Measurements from ENCODE around the gene AKT3. TPM values are rescaled to one million over a fixed set of nuclear protein-coding genes. Genes with fewer than 3 reads are reported as not detected.

The AKT3 gene
- polyA plus RNA-seq, 1 donor (not counting 4 experiments of a cell fraction or from before 2014, with no cell fraction given), result 2.9 TPM

- FAIRE-seq, result no peak
- Histone ChIP-seq H3K9ac (ENCODE audit: control insufficient read depth, extremely low read depth, insufficient read depth, low read length) (no peak overlapping the region), H3K27ac (ENCODE audit: control insufficient read depth, insufficient read depth, low read length) (no peak overlapping the region), H3K9me3 (ENCODE audit: control insufficient read depth, low read depth, low read length) (peaks cover 8% of the 10 kb centered on the region), H2AFZ (ENCODE audit: control insufficient read depth, low read length) (no peak overlapping the region), H3K27me3 (ENCODE audit: control insufficient read depth, extremely low read depth, insufficient read depth, low read length) (no peaks in the 10 kb centered on the region), H3K9me1 (ENCODE audit: control insufficient read depth, extremely low read depth, insufficient read depth, low read length) (no peaks in the 10 kb centered on the region), H3K4me3 (ENCODE audit: control insufficient read depth in 2 of 3, extremely low read depth in 1 of 3, insufficient read depth in 2 of 3, low read depth in 1 of 3, low read length in 3 of 3) (no peak overlapping the region), H3K36me3 (ENCODE audit: control insufficient read depth in 2 of 2, extremely low read depth in 1 of 2, insufficient read depth in 2 of 2, low read length in 2 of 2) (no peaks in the 10 kb centered on the region), H3K4me1 (ENCODE audit: control insufficient read depth, extremely low read depth, insufficient read depth, low read length) (no peaks in the 10 kb centered on the region), H4K20me1 (ENCODE audit: control insufficient read depth, extremely low read depth, insufficient read depth, low read length) (no peaks in the 10 kb centered on the region), H3K79me2 (ENCODE audit: control insufficient read depth, insufficient read depth, low read length) (no peaks in the 10 kb centered on the region), H3K4me2 (ENCODE audit: control insufficient read depth, extremely low read depth, insufficient read depth, low read depth, low read length) (no peak overlapping the region)
- TF ChIP-seq CTCF (optimal IDR thresholded peaks at IDR 0.05 in 1 of 3, IDR thresholded peaks at IDR 0.05 in 1 of 3, conservative IDR thresholded peaks at IDR 0.05 in 1 of 3; ENCODE audit: extremely low read depth in 1 of 3, insufficient read depth in 2 of 3, low read length in 3 of 3) (no peak), EZH2 (IDR thresholded peaks at IDR 0.05; ENCODE audit: low read length) (no peak)
- dilution Hi-C loops (cut with MboI; ENCODE audit: extremely low pct_ligation_motif_present, low sequenced_read_pairs), result no loop called here
- no peak for DNase-seq (ENCODE audit: low read depth, low spot score)
Measured at GRCh38 chr1:243582326-243582725, 267.7 kb downstream of the AKT3 start.

GRCh38 chr1:243580984-243581383, 269.1 kb downstream of the AKT3 start:
- Histone ChIP-seq H3K27ac (ENCODE audit: control insufficient read depth, insufficient read depth, low read length) (no peak overlapping the region), H3K27me3 (ENCODE audit: control insufficient read depth, extremely low read depth, insufficient read depth, low read length) (no peaks in the 10 kb centered on the region), H2AFZ (ENCODE audit: control insufficient read depth, low read length) (no peak overlapping the region), H3K4me1 (ENCODE audit: control insufficient read depth, extremely low read depth, insufficient read depth, low read length) (no peaks in the 10 kb centered on the region), H3K79me2 (ENCODE audit: control insufficient read depth, insufficient read depth, low read length) (no peaks in the 10 kb centered on the region), H3K4me2 (ENCODE audit: control insufficient read depth, extremely low read depth, insufficient read depth, low read depth, low read length) (no peak overlapping the region), H3K9me3 (ENCODE audit: control insufficient read depth, low read depth, low read length) (peaks cover 8% of the 10 kb centered on the region), H3K4me3 (ENCODE audit: control insufficient read depth in 2 of 3, extremely low read depth in 1 of 3, insufficient read depth in 2 of 3, low read depth in 1 of 3, low read length in 3 of 3) (no peak overlapping the region), H3K9me1 (ENCODE audit: control insufficient read depth, extremely low read depth, insufficient read depth, low read length) (no peaks in the 10 kb centered on the region), H3K36me3 (ENCODE audit: control insufficient read depth in 2 of 2, extremely low read depth in 1 of 2, insufficient read depth in 2 of 2, low read length in 2 of 2) (no peaks in the 10 kb centered on the region), H3K9ac (ENCODE audit: control insufficient read depth, extremely low read depth, insufficient read depth, low read length) (no peak overlapping the region), H4K20me1 (ENCODE audit: control insufficient read depth, extremely low read depth, insufficient read depth, low read length) (no peaks in the 10 kb centered on the region)
- no peak for FAIRE-seq
- dilution Hi-C loops (cut with MboI; ENCODE audit: extremely low pct_ligation_motif_present, low sequenced_read_pairs), result no loop called here
- TF ChIP-seq EZH2 (IDR thresholded peaks at IDR 0.05; ENCODE audit: low read length) (no peak), CTCF (optimal IDR thresholded peaks at IDR 0.05 in 1 of 3, IDR thresholded peaks at IDR 0.05 in 1 of 3, conservative IDR thresholded peaks at IDR 0.05 in 1 of 3; ENCODE audit: extremely low read depth in 1 of 3, insufficient read depth in 2 of 3, low read length in 3 of 3) (no peak)
- DNase-seq (ENCODE audit: low read depth, low spot score), result no peak
